GM12892 (cell line): ENCODE measurements around the gene SPZ1.

ENCODE experiments used
- POLR2A ChIP-seq: IDR thresholded peaks from 2 replicates; pipeline ENCODE4 v1.6.1; 2011; ENCODE audit warnings: low read depth, low read length, control low read depth
- POLR2AphosphoS5 ChIP-seq: IDR thresholded peaks from 2 replicates; pipeline ENCODE4 v1.6.1; 2011; ENCODE audit warnings: low read depth, low read length, control low read depth
- TAF1 ChIP-seq: IDR thresholded peaks from 2 replicates; pipeline ENCODE4 v1.6.1; 2011; ENCODE audit warnings: low read depth, mild to moderate bottlenecking, control low read depth, low read length, borderline replicate concordance

DNA sequence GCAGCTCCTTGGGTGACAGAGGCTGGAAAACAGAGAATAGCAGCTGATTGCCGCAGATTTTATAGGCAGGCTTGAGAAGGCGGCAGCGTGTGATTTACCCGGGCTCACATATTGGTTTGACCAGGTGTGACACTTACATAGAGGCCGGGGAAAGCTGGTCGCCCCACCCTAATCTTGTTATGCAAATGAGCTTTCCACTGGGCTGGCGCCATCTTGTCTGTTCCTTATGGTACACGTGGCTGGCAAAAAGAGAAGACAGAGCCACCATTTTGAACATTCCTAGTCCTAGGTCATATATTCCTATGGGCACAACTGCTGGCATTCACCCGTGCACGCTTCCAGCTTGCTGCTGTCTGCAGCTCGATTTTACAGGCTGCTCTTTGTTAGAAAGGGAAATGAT lies 11.3 kb upstream of the SPZ1 start:
- TF ChIP-seq POLR2AphosphoS5 (no peak), TAF1 (no peak), POLR2A (no peak)
